ENCODE measurements around the gene FRMPD2. TPM values are rescaled to one million over a fixed set of nuclear protein-coding genes. Genes with fewer than 3 reads are reported as not detected.
A peak's percentile ranks its signal among the peaks of the same experiment; 100 is the strongest.

The FRMPD2 gene
- total and polyA plus RNA-seq, 2 experiments from 2014 or later, result not detected

- Histone ChIP-seq H3K9me2 (ENCODE audit: insufficient read depth) (no peaks in the 10 kb centered on the region), H3K27ac (no peak overlapping the region), H3K36me3 (ENCODE audit: low read depth) (no peaks in the 10 kb centered on the region), H4K20me1 (ENCODE audit: insufficient read depth) (no peaks in the 10 kb centered on the region), H3F3A (ENCODE audit: insufficient read depth) (no peaks in the 10 kb centered on the region), H3K4me1 (ENCODE audit: insufficient read depth) (no peaks in the 10 kb centered on the region), H3K4me3 (no peak overlapping the region), H2AFZ (no peak overlapping the region), H3K27me3 (replicated peaks; ENCODE audit: insufficient read depth) (peaks cover 11% of the 10 kb centered on the region; the same call in 1 of the 2 replicates), H3K9me3 (ENCODE audit: low read depth) (no peaks in the 10 kb centered on the region), H3K79me2 (ENCODE audit: insufficient read depth) (no peaks in the 10 kb centered on the region), H3K4me2 (ENCODE audit: unreplicated experiment) (no peak overlapping the region), H3K9ac (no peak overlapping the region)
- TF ChIP-seq EZH2phosphoT487 (IDR thresholded peaks at IDR 0.05; ENCODE audit: insufficient read depth, low read depth), result no peak
- TF ChIP-seq EZH2 (IDR thresholded peaks at IDR 0.05; ENCODE audit: insufficient read depth, poor library complexity, severe bottlenecking), result no peak
- 46 to 51% methylated on average over 9 of the region's 9 CpGs for WGBS, 2 experiments (ENCODE audit: low coverage in 1 of 2, low lambda C conversion rate in 2 of 2, missing lambda C conversion rate in 2 of 2)
- peak; percentile 52 for DNase-seq
- in situ Hi-C loops (cut with MboI), result no loop called here
These were observed 20.4 kb downstream of the FRMPD2 start for GRCh38 chr10:48253970-48254657.

- H3K4me1 ChIP-seq (ENCODE audit: insufficient read depth), result no peaks in the 10 kb centered on the region
- peaks cover 11% of the 10 kb centered on the region; the same call in 1 of the 2 replicates for H3K27me3 ChIP-seq (replicated peaks; ENCODE audit: insufficient read depth)
- no peaks in the 10 kb centered on the region for H3F3A ChIP-seq (ENCODE audit: insufficient read depth)
- in situ Hi-C loops (cut with MboI), result no loop called here
- no peaks in the 10 kb centered on the region for H4K20me1 ChIP-seq (ENCODE audit: insufficient read depth)
- TF ChIP-seq EZH2phosphoT487 (IDR thresholded peaks at IDR 0.05; ENCODE audit: insufficient read depth, low read depth) (no peak), EZH2 (IDR thresholded peaks at IDR 0.05; ENCODE audit: insufficient read depth, poor library complexity, severe bottlenecking) (no peak)
- no peak overlapping the region for H3K4me2 ChIP-seq (ENCODE audit: unreplicated experiment)
- 62 to 71% methylated on average over 5 of the region's 5 CpGs for WGBS, 2 experiments (ENCODE audit: low coverage in 1 of 2, low lambda C conversion rate in 2 of 2, missing lambda C conversion rate in 2 of 2)
- H3K9ac ChIP-seq, result no peak overlapping the region
- H3K4me3 ChIP-seq, result no peak overlapping the region
- H3K79me2 ChIP-seq (ENCODE audit: insufficient read depth), result no peaks in the 10 kb centered on the region
- no peaks in the 10 kb centered on the region for H3K9me2 ChIP-seq (ENCODE audit: insufficient read depth)
- no peak for DNase-seq
- no peaks in the 10 kb centered on the region for H3K36me3 ChIP-seq (ENCODE audit: low read depth)
- no peak overlapping the region for H2AFZ ChIP-seq
- no peak overlapping the region for H3K27ac ChIP-seq
- H3K9me3 ChIP-seq (ENCODE audit: low read depth), result no peaks in the 10 kb centered on the region
These were observed 22.2 kb downstream of the FRMPD2 start for GRCh38 chr10:48252354-48252650.

GRCh38 chr10:48251525-48252353 lies 22.8 kb downstream of the FRMPD2 start:
- H3F3A ChIP-seq (ENCODE audit: insufficient read depth), result no peaks in the 10 kb centered on the region
- no peaks in the 10 kb centered on the region for H3K4me1 ChIP-seq (ENCODE audit: insufficient read depth)
- H3K36me3 ChIP-seq (ENCODE audit: low read depth), result no peaks in the 10 kb centered on the region
- no peak for TF ChIP-seq EZH2phosphoT487 (IDR thresholded peaks at IDR 0.05; ENCODE audit: insufficient read depth, low read depth)
- TF ChIP-seq EZH2 (IDR thresholded peaks at IDR 0.05; ENCODE audit: insufficient read depth, poor library complexity, severe bottlenecking), result no peak
- no peak overlapping the region for H3K4me3 ChIP-seq
- in situ Hi-C loops (cut with MboI), result no loop called here
- H3K9me2 ChIP-seq (ENCODE audit: insufficient read depth), result no peaks in the 10 kb centered on the region
- no peak overlapping the region for H3K4me2 ChIP-seq (ENCODE audit: unreplicated experiment)
- no peak overlapping the region for H2AFZ ChIP-seq
- no peaks in the 10 kb centered on the region for H4K20me1 ChIP-seq (ENCODE audit: insufficient read depth)
- 37 to 46% methylated on average over 13 of the region's 13 CpGs for WGBS, 2 experiments (ENCODE audit: low coverage in 1 of 2, low lambda C conversion rate in 2 of 2, missing lambda C conversion rate in 2 of 2)
- H3K9me3 ChIP-seq (ENCODE audit: low read depth), result no peaks in the 10 kb centered on the region
- no peak for DNase-seq
- no peaks in the 10 kb centered on the region for H3K79me2 ChIP-seq (ENCODE audit: insufficient read depth)
- peaks cover 15% of the 10 kb centered on the region; the same call in 1 of the 2 replicates for H3K27me3 ChIP-seq (replicated peaks; ENCODE audit: insufficient read depth)
- no peak overlapping the region for H3K9ac ChIP-seq
- H3K27ac ChIP-seq, result no peak overlapping the region

DNA sequence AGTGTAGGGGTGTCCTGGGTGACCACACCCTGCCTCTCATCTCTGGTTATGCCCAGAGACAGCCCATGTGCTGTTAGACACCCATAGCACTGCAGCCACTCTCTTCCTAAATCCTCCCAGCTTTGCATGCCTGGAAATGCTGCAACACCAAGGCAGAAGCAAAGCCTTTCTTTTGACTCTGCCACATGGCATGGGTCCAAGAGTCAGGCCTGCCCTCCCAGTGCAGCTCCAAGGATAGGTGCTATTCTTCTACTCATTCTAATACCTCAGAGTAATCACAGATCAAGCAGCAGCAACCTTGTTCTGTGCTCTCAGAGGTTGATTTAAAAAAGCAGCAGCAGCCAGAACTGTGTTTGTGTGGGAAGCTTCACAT lies 23.4 kb downstream of the FRMPD2 start:
- no peak overlapping the region for H3K27ac ChIP-seq
- no peaks in the 10 kb centered on the region for H4K20me1 ChIP-seq (ENCODE audit: insufficient read depth)
- H3K9ac ChIP-seq, result no peak overlapping the region
- no peaks in the 10 kb centered on the region for H3K4me1 ChIP-seq (ENCODE audit: insufficient read depth)
- no peak for DNase-seq
- TF ChIP-seq EZH2phosphoT487 (IDR thresholded peaks at IDR 0.05; ENCODE audit: insufficient read depth, low read depth) (no peak), EZH2 (IDR thresholded peaks at IDR 0.05; ENCODE audit: insufficient read depth, poor library complexity, severe bottlenecking) (no peak)
- H3K36me3 ChIP-seq (ENCODE audit: low read depth), result no peaks in the 10 kb centered on the region
- no peaks in the 10 kb centered on the region for H3K9me3 ChIP-seq (ENCODE audit: low read depth)
- in situ Hi-C loops (cut with MboI), result no loop called here
- no peaks in the 10 kb centered on the region for H3F3A ChIP-seq (ENCODE audit: insufficient read depth)
- peaks cover 17% of the 10 kb centered on the region; the same call in 1 of the 2 replicates for H3K27me3 ChIP-seq (replicated peaks; ENCODE audit: insufficient read depth)
- no peaks in the 10 kb centered on the region for H3K9me2 ChIP-seq (ENCODE audit: insufficient read depth)
- H3K4me2 ChIP-seq (ENCODE audit: unreplicated experiment), result no peak overlapping the region
- no peak overlapping the region for H2AFZ ChIP-seq
- no peak overlapping the region for H3K4me3 ChIP-seq
- H3K79me2 ChIP-seq (ENCODE audit: insufficient read depth), result no peaks in the 10 kb centered on the region
